ENCODE results near the gene ACOXL.

DNA sequence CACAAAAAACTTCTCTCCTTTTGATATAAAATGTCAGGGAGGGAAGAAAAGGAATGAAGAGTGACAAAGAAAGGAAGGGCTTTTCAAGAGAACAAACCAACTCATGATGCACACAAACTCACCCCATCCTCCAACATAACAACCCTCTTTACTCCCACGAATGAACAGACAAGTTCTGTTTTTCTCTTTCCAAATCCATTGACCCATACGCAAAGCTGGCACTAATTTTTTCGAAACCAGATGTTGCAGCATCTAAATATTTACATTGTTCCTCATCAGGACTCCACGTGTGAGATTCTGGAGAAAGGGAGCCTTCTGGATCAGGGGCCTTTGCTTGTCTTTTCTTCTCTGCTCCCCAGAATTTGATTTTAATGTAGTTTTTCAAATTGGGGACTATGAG lies 245.0 kb downstream of the ACOXL start:
- no peak for TF ChIP-seq CTCF (IDR thresholded peaks at IDR 0.05; ENCODE audit: low read length)
- TF ChIP-seq EZH2 (IDR thresholded peaks at IDR 0.05; ENCODE audit: borderline replicate concordance, low read length) = no peak
